H1 (cell line): ENCODE results near the gene SLC12A6. TPM values are rescaled to one million over a fixed set of nuclear protein-coding genes. Genes with fewer than 3 reads are reported as not detected.

Experiments used
- CTCF ChIA-PET: fragments of 300-600 bp; sonication (Branson Sonifier 250); formaldehyde crosslinking; loops from one replicate; lab custom pipeline; 2021; ENCODE audit not compliant: partially characterized antibody; lab: Charles Lee
- POLR2A ChIA-PET: fragments of 300-600 bp; sonication (Branson Sonifier 250); formaldehyde crosslinking; loops from one replicate; lab custom pipeline; 2021; ENCODE audit warnings: inconsistent platforms; ENCODE audit not compliant: partially characterized antibody; lab: Charles Lee
- DNase-seq, 2 experiments: peaks; one replicate each; pipeline versions ENCODE4 v3.0.0 to v3.0.0-alpha.2; 2010 to 2022; ENCODE audit warnings: low spot score in 2 of 2, low read depth in 1 of 2, mixed read lengths in 1 of 2
- FAIRE-seq: peaks from 2 replicates; lab custom pipeline; 2011; peaks lifted over from hg19 to GRCh38; lab: Jason Lieb, UNC
- H2AFZ ChIP-seq: 2 replicates; pipeline ENCODE4 v1.8.1; 2012; ENCODE audit warnings: low read length, inconsistent platforms
- H2AK5ac ChIP-seq: 2 replicates; pipeline ENCODE4 v1.6.1; 2013; ENCODE audit warnings: low read depth, low read length
- H2BK120ac ChIP-seq: replicated peaks from 2 replicates; pipeline ENCODE3; 2013; ENCODE audit warnings: low read depth, low read length, inconsistent platforms
- H2BK12ac ChIP-seq: 2 replicates; pipeline ENCODE4 v1.6.1; 2013; ENCODE audit warnings: low read depth, low read length
- H2BK15ac ChIP-seq: 2 replicates; pipeline ENCODE4 v1.6.1; 2013; ENCODE audit warnings: low read length
- H2BK20ac ChIP-seq: 2 replicates; pipeline ENCODE4 v1.6.1; 2013; ENCODE audit warnings: low read length
- H2BK5ac ChIP-seq: 2 replicates; pipeline ENCODE4 v1.6.1; 2013; ENCODE audit warnings: low read depth, low read length
- H3K14ac ChIP-seq: 2 replicates; pipeline ENCODE4 v1.6.1; 2013; ENCODE audit warnings: inconsistent platforms; ENCODE audit not compliant: insufficient read length
- H3K18ac ChIP-seq: 2 replicates; pipeline ENCODE4 v1.6.1; 2013; ENCODE audit warnings: low read length; ENCODE audit errors: extremely low read depth
- H3K23ac ChIP-seq: 2 replicates; pipeline ENCODE4 v1.6.1; 2013; ENCODE audit warnings: inconsistent platforms; ENCODE audit not compliant: insufficient read length
- H3K23me2 ChIP-seq: 2 replicates; pipeline ENCODE4 v1.6.1; 2013; ENCODE audit warnings: low read depth, low read length
- H3K27ac ChIP-seq: 2 replicates; pipeline ENCODE4 v1.6.1; 2011; ENCODE audit warnings: low read depth, low read length, inconsistent platforms
- H3K27me3 ChIP-seq, 4 experiments: replicated peaks in 1 of 4; 1 replicate in 1 of 4; 2 replicates in 3 of 4; pipeline versions ENCODE4 v1.6.1 to v1.8.1; 2011 to 2013; ENCODE audit warnings: low read length in 3 of 4, mild to moderate bottlenecking in 3 of 4, inconsistent platforms in 2 of 4, mixed read lengths in 2 of 4, moderate library complexity in 1 of 4; ENCODE audit not compliant: control insufficient read depth in 3 of 4, insufficient read depth in 3 of 4; ENCODE audit errors: extremely low read depth in 1 of 4
- H3K36me3 ChIP-seq, 4 experiments: 2 replicates each; pipeline versions ENCODE4 v1.6.1 to v1.8.1; 2011 to 2013; ENCODE audit warnings: mild to moderate bottlenecking in 4 of 4, low read length in 3 of 4, moderate library complexity in 2 of 4, control low read depth in 1 of 4, inconsistent platforms in 1 of 4; ENCODE audit not compliant: insufficient read depth in 4 of 4, control insufficient read depth in 2 of 4
- H3K4ac ChIP-seq: replicated peaks from 2 replicates; pipeline ENCODE3; 2013; ENCODE audit warnings: low read length, low read depth, mixed read lengths, inconsistent platforms; ENCODE audit not compliant: insufficient read length
- H3K4me1 ChIP-seq, 4 experiments: replicated peaks in 1 of 4; 1 replicate in 1 of 4; 2 replicates in 3 of 4; pipeline versions ENCODE4 v1.6.1 to v1.8.1; 2011 to 2013; ENCODE audit warnings: low read length in 3 of 4, inconsistent platforms in 2 of 4, mixed read lengths in 1 of 4; ENCODE audit not compliant: insufficient read depth in 4 of 4, control insufficient read depth in 3 of 4
- H3K4me2 ChIP-seq, 2 experiments: 2 replicates each; pipeline versions ENCODE4 v1.6.1 to v1.8.1; 2011 to 2013; ENCODE audit warnings: low read depth in 2 of 2, low read length in 2 of 2, control low read depth in 1 of 2, inconsistent platforms in 1 of 2, mild to moderate bottlenecking in 1 of 2; ENCODE audit not compliant: insufficient read depth in 1 of 2
- H3K4me3 ChIP-seq, 4 experiments: fragments of 200-600, 300-600 bp in 1 of 4; sonication (generic), shearing (Covaris generic), sonication (Bioruptor Twin) in 1 of 4; 2 replicates each; pipeline versions ENCODE4 v1.5.1 to v1.8.1; 2011 to 2016; ENCODE audit warnings: low read length in 4 of 4, low read depth in 3 of 4, control low read depth in 2 of 4, inconsistent platforms in 2 of 4, mild to moderate bottlenecking in 2 of 4, mixed read lengths in 1 of 4, moderate library complexity in 1 of 4; ENCODE audit not compliant: insufficient read depth in 2 of 4; ENCODE audit errors: extremely low read depth in 1 of 4
- H3K56ac ChIP-seq: replicated peaks from 2 replicates; pipeline ENCODE3; 2013; ENCODE audit warnings: low read depth, mild to moderate bottlenecking, mixed read lengths, low read length, inconsistent platforms; ENCODE audit not compliant: insufficient read length
- H3K79me1 ChIP-seq: 2 replicates; pipeline ENCODE4 v1.6.1; 2013; ENCODE audit warnings: low read depth, low read length, control low read depth
- H3K79me2 ChIP-seq, 2 experiments: 2 replicates each; pipeline versions ENCODE4 v1.6.1 to v1.8.1; 2012 to 2013; ENCODE audit warnings: low read length in 2 of 2, mild to moderate bottlenecking in 2 of 2, inconsistent platforms in 1 of 2; ENCODE audit not compliant: insufficient read depth in 2 of 2, control insufficient read depth in 1 of 2
- H3K9ac ChIP-seq, 4 experiments: replicated peaks in 1 of 4; 1 replicate in 1 of 4; 2 replicates in 3 of 4; pipeline versions ENCODE4 v1.6.1 to v1.8.1; 2011 to 2013; ENCODE audit warnings: low read depth in 3 of 4, low read length in 3 of 4, control low read depth in 2 of 4, mild to moderate bottlenecking in 2 of 4, moderate library complexity in 2 of 4, inconsistent platforms in 1 of 4; ENCODE audit errors: extremely low read depth in 1 of 4
- H3K9me3 ChIP-seq, 2 experiments: 2 replicates each; pipeline versions ENCODE4 v1.6.1 to v1.8.1; 2012 to 2013; ENCODE audit warnings: mild to moderate bottlenecking in 2 of 2, moderate library complexity in 2 of 2, control low read depth in 1 of 2, inconsistent platforms in 1 of 2, low read depth in 1 of 2, low read length in 1 of 2, mixed read lengths in 1 of 2; ENCODE audit not compliant: insufficient read depth in 2 of 2
- H4K20me1 ChIP-seq, 2 experiments: replicated peaks in 1 of 2; 2 replicates each; pipeline versions ENCODE3 to v1.8.1; 2011 to 2013; ENCODE audit warnings: inconsistent platforms in 2 of 2, low read length in 2 of 2, mild to moderate bottlenecking in 1 of 2; ENCODE audit not compliant: insufficient read depth in 2 of 2, control insufficient read depth in 1 of 2
- H4K5ac ChIP-seq: 2 replicates; pipeline ENCODE4 v1.6.1; 2013; ENCODE audit warnings: low read length, low read depth, mixed read lengths, inconsistent platforms; ENCODE audit not compliant: insufficient read length
- H4K8ac ChIP-seq: 2 replicates; pipeline ENCODE4 v1.8.0; 2013; ENCODE audit warnings: mild to moderate bottlenecking, moderate library complexity, low read length, inconsistent platforms; ENCODE audit not compliant: insufficient read depth; ENCODE audit errors: extremely low read depth
- H4K91ac ChIP-seq: replicated peaks from 2 replicates; pipeline ENCODE3; 2013; ENCODE audit warnings: low read length, mixed read lengths, inconsistent platforms; ENCODE audit not compliant: insufficient read length
- ASH2L ChIP-seq: fragments of 200-600, 300-600 bp; sonication (generic); IDR thresholded peaks from one replicate; pipeline ENCODE4 v1.7.1; 2017; ENCODE audit warnings: low read length
- BRCA1 ChIP-seq: IDR thresholded peaks from 2 replicates; pipeline ENCODE4 v1.6.1; 2012; ENCODE audit warnings: low read depth, low read length, improper control_type of control experiment
- CBX5 ChIP-seq: fragments of 300-800, 300-1000 bp; sonication (generic); IDR thresholded peaks from 2 replicates; pipeline ENCODE4 v1.7.1; 2016; ENCODE audit warnings: antibody characterized with exemption, low read length, low read depth
- CHD1 ChIP-seq: IDR thresholded peaks from 2 replicates; pipeline ENCODE4 v1.6.1; 2012; ENCODE audit warnings: low read depth, low read length, improper control_type of control experiment
- CHD2 ChIP-seq: IDR thresholded peaks from 2 replicates; pipeline ENCODE4 v1.6.1; 2012; ENCODE audit warnings: low read length, improper control_type of control experiment
- CTBP2 ChIP-seq: IDR thresholded peaks from 2 replicates; pipeline ENCODE4 v1.7.0; 2011; ENCODE audit warnings: borderline replicate concordance, mild to moderate bottlenecking, moderate library complexity, mixed read lengths, low read length; ENCODE audit not compliant: insufficient read depth, insufficient read length
- EGR1 ChIP-seq: IDR thresholded peaks from 2 replicates; pipeline ENCODE4 v1.6.1; 2011; ENCODE audit warnings: low read depth, low read length, borderline replicate concordance
- JUN ChIP-seq: IDR thresholded peaks from 2 replicates; pipeline ENCODE4 v1.6.1; 2011; ENCODE audit warnings: low read depth, mild to moderate bottlenecking, improper control_type of control experiment, low read length
- KDM4A ChIP-seq: IDR thresholded peaks from one replicate; pipeline ENCODE4 v1.7.1; 2012; ENCODE audit warnings: low read depth, mild to moderate bottlenecking, moderate library complexity, low read length, inconsistent platforms; ENCODE audit not compliant: severe bottlenecking
- NANOG ChIP-seq: IDR thresholded peaks from 2 replicates; pipeline ENCODE4 v1.6.1; 2011; ENCODE audit warnings: low read length, low read depth, mild to moderate bottlenecking, inconsistent platforms; ENCODE audit not compliant: insufficient read depth, poor library complexity, severe bottlenecking
- POU5F1 ChIP-seq: IDR thresholded peaks from 2 replicates; pipeline ENCODE4 v1.6.1; 2011; ENCODE audit warnings: low read depth, mild to moderate bottlenecking, low read length, moderate library complexity
- RFX5 ChIP-seq: IDR thresholded peaks from 2 replicates; pipeline ENCODE4 v1.6.1; 2011; ENCODE audit warnings: low read depth, low read length, improper control_type of control experiment, borderline replicate concordance
- RXRA ChIP-seq: IDR thresholded peaks from 2 replicates; pipeline ENCODE4 v1.6.1; 2011; ENCODE audit warnings: low read depth, mild to moderate bottlenecking, low read length, moderate library complexity; ENCODE audit not compliant: insufficient read depth
- SRF ChIP-seq: IDR thresholded peaks from 2 replicates; pipeline ENCODE4 v1.6.1; 2011; ENCODE audit warnings: mild to moderate bottlenecking, low read depth, low read length, moderate library complexity
- TAF7 ChIP-seq: optimal IDR thresholded peaks from 2 replicates; pipeline ENCODE3; 2011; ENCODE audit warnings: low read depth, mild to moderate bottlenecking, inconsistent platforms, low read length, moderate library complexity, borderline replicate concordance
- TBP ChIP-seq: IDR thresholded peaks from 2 replicates; pipeline ENCODE4 v1.6.1; 2011; ENCODE audit warnings: low read depth, low read length, improper control_type of control experiment
- YY1 ChIP-seq: IDR thresholded peaks from 2 replicates; pipeline ENCODE4 v1.6.1; 2011; ENCODE audit warnings: low read depth, mild to moderate bottlenecking, low read length
- polyA plus RNA-seq, 7 experiments: library from polyadenylated mRNA; depleted of rRNA in 3 of 7; stranded (reverse) in 5 of 7; unstranded in 2 of 7; fragments of >200 nt in 5 of 7; fragments of 200-250 nt in 2 of 7; gene quantifications; 1 replicate in 5 of 7; 2 replicates in 1 of 7; 4 replicates in 1 of 7; pipeline versions ENCODE4 v1.2.1 to v1.2.3, GENCODE V29; 2011 to 2013; ENCODE audit warnings: missing spikeins in 2 of 7, mixed read lengths in 2 of 7
- total RNA-seq: library from RNA; stranded (reverse); fragmentation: NEBNext Ultra II Directional; extraction: Animal tissue kit (Norgen Biotek cat#: 25700); gene quantifications from 2 replicates; pipeline ENCODE4 v1.2.1, GENCODE V29; 2021

The SLC12A6 gene
- total and polyA plus RNA-seq, 2 of the 8 experiments (the other 6 are each of a cell fraction or from before 2014, with no cell fraction given), result 9.2 to 11.1 TPM

DNA sequence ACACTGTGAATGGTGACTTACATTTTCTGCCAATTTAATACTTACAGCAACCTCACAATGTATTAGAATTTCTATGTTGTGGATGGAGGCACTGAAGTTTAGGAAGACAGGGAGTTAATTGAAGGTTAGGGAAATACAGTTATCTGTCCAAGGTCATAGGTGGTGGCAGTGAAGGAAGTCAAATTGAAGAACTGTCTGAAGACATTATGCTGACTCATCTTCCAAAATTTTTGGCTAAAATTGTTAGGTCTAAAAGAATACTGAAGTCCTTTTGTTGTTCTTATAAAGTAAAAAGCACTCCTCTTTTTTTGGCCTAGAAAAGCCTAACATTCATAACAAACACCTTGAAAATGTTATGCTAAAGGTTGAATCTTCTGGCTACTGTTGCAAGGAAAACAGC lies 85.0 kb downstream of the SLC12A6 start:
- Histone ChIP-seq H4K20me1 (no peaks in the 10 kb centered on the region), H2BK15ac (no peak overlapping the region), H3K23me2 (no peaks in the 10 kb centered on the region), H3K14ac (no peak overlapping the region), H3K9ac (no peak overlapping the region), H3K79me1 (no peaks in the 10 kb centered on the region), H3K79me2 (no peaks in the 10 kb centered on the region), H3K23ac (no peak overlapping the region), H3K18ac (no peak overlapping the region), H4K8ac (no peak overlapping the region), H2BK20ac (no peak overlapping the region), H4K5ac (no peak overlapping the region), H3K9me3 (no peaks in the 10 kb centered on the region), H3K4ac (no peak overlapping the region), H2BK5ac (no peak overlapping the region), H2BK120ac (no peak overlapping the region), H2BK12ac (no peak overlapping the region), H2AK5ac (no peak overlapping the region), H3K27ac (no peak overlapping the region), H3K56ac (no peak overlapping the region), H3K36me3 (peaks cover 0 to 9% (median 0%) of the 10 kb centered on the region in 4 experiments; a peak in 4 of 8 replicates), H3K4me3 (no peak overlapping the region), H3K4me1 (no peaks in the 10 kb centered on the region), H2AFZ (no peak overlapping the region), H4K91ac (no peak overlapping the region), H3K27me3 (no peaks in the 10 kb centered on the region), H3K4me2 (no peak overlapping the region)
- DNase-seq (no peak), FAIRE-seq (no peak)
- ChIA-PET CTCF (interaction anchor here (0.6 to 1.1 kb wide), 4 partner anchors 9 to 86 kb away, joined by 3 to 4 read pairs (median 4); no protein-coding TSS in a partner anchor), POLR2A (no interaction called here)
- TF ChIP-seq EGR1 (no peak), RFX5 (no peak), POU5F1 (no peak), CBX5 (no peak), CHD1 (no peak), KDM4A (no peak), YY1 (no peak), TBP (no peak), RXRA (no peak), CHD2 (no peak), TAF7 (no peak), SRF (no peak), NANOG (no peak), CTBP2 (no peak), BRCA1 (no peak), JUN (no peak), ASH2L (no peak)
